Activated T-cell treated with anti-CD3 and anti-CD28 coated beads for 24 hours (primary cell): ENCODE measurements around the gene CTSS.
"Not testable (repeated sequence)": the region's sequence is repeated elsewhere in the genome, so short reads cannot be mapped to it uniquely, and the experiment has no call there.

Experiments used
- DNase-seq: peaks from one replicate; pipeline ENCODE4 v3.0.0-alpha.2; 2020; ENCODE audit warnings: low read depth

CTSS gene

GRCh38 chr1:150765296-150765976 lies at the start of gene CTSS:
TSS of gene CTSS (minus strand) at chr1:150765778. CDS start at chr1:150764763, 1,015 bp downstream.
- DNase-seq = no peak

- DNase-seq = no peak
These were observed 47.6 kb upstream of the CTSS start for GRCh38 chr1:150813028-150813707.

GRCh38 chr1:150810958-150811659 lies 45.5 kb upstream of the CTSS start:
- no peak for DNase-seq

GRCh38 chr1:150809651-150810050 lies 44.1 kb upstream of the CTSS start:
- DNase-seq = no peak

- DNase-seq = no peak
These were observed 43.3 kb upstream of the CTSS start for GRCh38 chr1:150808846-150809245.

- DNase-seq = no peak
These were observed 42.5 kb upstream of the CTSS start, which contains the start of gene CTSK for GRCh38 chr1:150808121-150808520. TSS of gene CTSK (minus strand) at chr1:150808260. CDS start at chr1:150806805, 1,455 bp downstream.

GRCh38 chr1:150807249-150808023 lies 41.9 kb upstream of the CTSS start:
- no peak for DNase-seq

- no peak for DNase-seq
These were observed 40.3 kb upstream of the CTSS start for GRCh38 chr1:150805899-150806298.

- no peak for DNase-seq
These were observed 39.1 kb upstream of the CTSS start for GRCh38 chr1:150804671-150805070.

- no peak for DNase-seq
These were observed 33.5 kb upstream of the CTSS start for GRCh38 chr1:150799089-150799488.

GRCh38 chr1:150798525-150798924 lies 32.9 kb upstream of the CTSS start:
- DNase-seq = no peak

- no peak for DNase-seq
These were observed 30.8 kb upstream of the CTSS start for GRCh38 chr1:150796374-150796773.

- not testable (repeated sequence) for DNase-seq
These were observed 28.2 kb upstream of the CTSS start for GRCh38 chr1:150793778-150794177.

- DNase-seq = no peak
These were observed 27.6 kb upstream of the CTSS start for GRCh38 chr1:150793221-150793620.

GRCh38 chr1:150791585-150791984 lies 26.0 kb upstream of the CTSS start:
- no peak for DNase-seq

GRCh38 chr1:150789396-150789795 lies 23.8 kb upstream of the CTSS start:
- DNase-seq = no peak

GRCh38 chr1:150788946-150789345 lies 23.4 kb upstream of the CTSS start:
- DNase-seq = no peak

- no peak for DNase-seq
These were observed 21.9 kb upstream of the CTSS start for GRCh38 chr1:150787455-150787854.

- DNase-seq = no peak
These were observed 14.9 kb upstream of the CTSS start for GRCh38 chr1:150780510-150780909.

- DNase-seq = no peak
These were observed 12.8 kb upstream of the CTSS start for GRCh38 chr1:150778409-150778808.

- DNase-seq = no peak
These were observed 12.0 kb upstream of the CTSS start for GRCh38 chr1:150777544-150777943.

- DNase-seq = not testable (repeated sequence)
These were observed 10.4 kb upstream of the CTSS start for GRCh38 chr1:150775931-150776505.
